NAMALWA (cell line): ENCODE results near the gene SHQ1.
"Not testable (repeated sequence)": the region's sequence is repeated elsewhere in the genome, so short reads cannot be mapped to it uniquely, and the experiment has no call there.

Experiments
- DNase-seq: peaks from one replicate; pipeline ENCODE4 v3.0.0-alpha.2; 2015; ENCODE audit warnings: low spot score

Gene SHQ1

GRCh38 chr3:72748659-72749058, 99.6 kb downstream of the SHQ1 start:
- no peak for DNase-seq

GRCh38 chr3:72746430-72747411, 101.5 kb downstream of the SHQ1 start:
- no peak for DNase-seq

GRCh38 chr3:72745146-72745999, 102.9 kb downstream of the SHQ1 start:
- no peak for DNase-seq

GRCh38 chr3:72744330-72744729, 103.9 kb downstream of the SHQ1 start:
- DNase-seq, result no peak

GRCh38 chr3:72739531-72740466, 108.4 kb downstream of the SHQ1 start:
- DNase-seq, result no peak

GRCh38 chr3:72738752-72739530, 109.3 kb downstream of the SHQ1 start:
- peak; percentile 38 for DNase-seq

- DNase-seq, result not testable (repeated sequence)
Observed at GRCh38 chr3:72735072-72735471, 113.2 kb downstream of the SHQ1 start.

GRCh38 chr3:72733676-72734075, 114.6 kb downstream of the SHQ1 start:
- no peak for DNase-seq

GRCh38 chr3:72732666-72733345, 115.4 kb downstream of the SHQ1 start:
- DNase-seq, result not testable (repeated sequence)

- DNase-seq, result no peak
Observed at GRCh38 chr3:72728958-72729467, 119.2 kb downstream of the SHQ1 start.

GRCh38 chr3:72728329-72728889, 119.8 kb downstream of the SHQ1 start:
- DNase-seq, result no peak

- DNase-seq, result no peak
Observed at GRCh38 chr3:72727726-72728125, 120.5 kb downstream of the SHQ1 start.

- no peak for DNase-seq
Observed at GRCh38 chr3:72727172-72727571, 121.1 kb downstream of the SHQ1 start.

GRCh38 chr3:72725229-72725628, 123.0 kb downstream of the SHQ1 start:
- DNase-seq, result no peak

- no peak for DNase-seq
Observed at GRCh38 chr3:72724070-72724469, 124.2 kb downstream of the SHQ1 start.

- no peak for DNase-seq
Observed at GRCh38 chr3:72722930-72723726, 125.1 kb downstream of the SHQ1 start.

- DNase-seq, result no peak
Observed at GRCh38 chr3:72721683-72722381, 126.4 kb downstream of the SHQ1 start.

GRCh38 chr3:72720566-72720965, 127.7 kb downstream of the SHQ1 start:
- DNase-seq, result no peak
